Glutamatergic neuron (in vitro differentiated cells): ENCODE measurements around the gene GPATCH3. TPM values are rescaled to one million over a fixed set of nuclear protein-coding genes. Genes with fewer than 3 reads are reported as not detected.
"Not testable (repeated sequence)": the region's sequence is repeated elsewhere in the genome, so short reads cannot be mapped to it uniquely, and the experiment has no call there.

Source experiments
- DNase-seq: peaks from one replicate; pipeline ENCODE4 v3.0.0; 2022
- H3K27ac Mint-ChIP-seq: one replicate; pipeline ENCODE4 v1.8.0; 2020; ENCODE audit warnings: mild to moderate bottlenecking, mixed read lengths, inconsistent platforms; ENCODE audit not compliant: unreplicated experiment
- H3K27me3 Mint-ChIP-seq: one replicate; pipeline ENCODE4 v1.8.0; 2020; ENCODE audit warnings: mild to moderate bottlenecking, moderate library complexity, mixed read lengths, inconsistent platforms; ENCODE audit not compliant: unreplicated experiment
- H3K36me3 Mint-ChIP-seq: one replicate; pipeline ENCODE4 v1.8.0; 2020; ENCODE audit warnings: mild to moderate bottlenecking, mixed read lengths, inconsistent platforms; ENCODE audit not compliant: unreplicated experiment
- H3K4me1 Mint-ChIP-seq: one replicate; pipeline ENCODE4 v1.8.0; 2020; ENCODE audit warnings: mild to moderate bottlenecking, low read depth, mixed read lengths, inconsistent platforms; ENCODE audit not compliant: unreplicated experiment
- H3K4me3 Mint-ChIP-seq: one replicate; pipeline ENCODE4 v1.8.0; 2020; ENCODE audit warnings: mild to moderate bottlenecking, mixed read lengths, inconsistent platforms; ENCODE audit not compliant: unreplicated experiment
- H3K9me3 Mint-ChIP-seq: one replicate; pipeline ENCODE4 v1.8.0; 2020; ENCODE audit warnings: mild to moderate bottlenecking, moderate library complexity, mixed read lengths, inconsistent platforms; ENCODE audit not compliant: unreplicated experiment
- total RNA-seq: library from RNA; stranded (reverse); fragmentation: NEBNext Ultra II Directional; extraction: Animal tissue kit (Norgen Biotek cat#: 25700); gene quantifications from one replicate; pipeline ENCODE4 v1.2.1, GENCODE V29; 2021; ENCODE audit not compliant: unreplicated experiment
- TF ChIP-seq, protein P1 (sequence below): fragments of 200-600 bp; sonication (generic); IDR thresholded peaks from one replicate; pipeline ENCODE4 v1.5.0; 2021; ENCODE audit not compliant: partially characterized antibody, unreplicated experiment

GPATCH3 gene
- total RNA-seq, 1 donor from 2014 or later: 17.3 TPM

DNA sequence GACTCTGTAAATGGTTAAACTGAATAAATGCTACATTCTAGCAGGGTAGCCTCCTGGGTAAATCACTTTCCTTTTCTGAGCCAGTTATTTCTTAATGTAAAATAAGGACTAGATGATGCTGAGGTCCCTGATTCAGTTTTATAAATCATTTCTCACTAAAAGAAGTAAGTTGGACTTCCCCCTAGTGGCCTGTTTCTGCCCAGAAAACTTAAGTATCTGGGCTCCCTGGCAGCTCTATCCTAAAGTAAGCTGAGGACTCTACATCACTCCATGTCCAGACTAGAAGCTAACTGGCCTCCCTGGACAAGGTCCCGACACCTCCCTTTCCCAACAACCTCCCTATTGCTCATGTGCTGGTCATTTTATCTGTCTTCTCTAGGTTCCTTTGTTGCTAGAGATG, 13.1 kb downstream of the GPATCH3 start:
- Mint-ChIP-seq H3K4me3 (peak overlapping the region; percentile 16), H3K27ac (no peak overlapping the region), H3K27me3 (peaks cover 4% of the 10 kb centered on the region), H3K4me1 (peaks cover 7% of the 10 kb centered on the region), H3K36me3 (no peaks in the 10 kb centered on the region), H3K9me3 (peaks cover 7% of the 10 kb centered on the region)
- TF ChIP-seq, protein P1, sequence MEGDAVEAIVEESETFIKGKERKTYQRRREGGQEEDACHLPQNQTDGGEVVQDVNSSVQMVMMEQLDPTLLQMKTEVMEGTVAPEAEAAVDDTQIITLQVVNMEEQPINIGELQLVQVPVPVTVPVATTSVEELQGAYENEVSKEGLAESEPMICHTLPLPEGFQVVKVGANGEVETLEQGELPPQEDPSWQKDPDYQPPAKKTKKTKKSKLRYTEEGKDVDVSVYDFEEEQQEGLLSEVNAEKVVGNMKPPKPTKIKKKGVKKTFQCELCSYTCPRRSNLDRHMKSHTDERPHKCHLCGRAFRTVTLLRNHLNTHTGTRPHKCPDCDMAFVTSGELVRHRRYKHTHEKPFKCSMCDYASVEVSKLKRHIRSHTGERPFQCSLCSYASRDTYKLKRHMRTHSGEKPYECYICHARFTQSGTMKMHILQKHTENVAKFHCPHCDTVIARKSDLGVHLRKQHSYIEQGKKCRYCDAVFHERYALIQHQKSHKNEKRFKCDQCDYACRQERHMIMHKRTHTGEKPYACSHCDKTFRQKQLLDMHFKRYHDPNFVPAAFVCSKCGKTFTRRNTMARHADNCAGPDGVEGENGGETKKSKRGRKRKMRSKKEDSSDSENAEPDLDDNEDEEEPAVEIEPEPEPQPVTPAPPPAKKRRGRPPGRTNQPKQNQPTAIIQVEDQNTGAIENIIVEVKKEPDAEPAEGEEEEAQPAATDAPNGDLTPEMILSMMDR: no peak
- DNase-seq: no peak

DNA sequence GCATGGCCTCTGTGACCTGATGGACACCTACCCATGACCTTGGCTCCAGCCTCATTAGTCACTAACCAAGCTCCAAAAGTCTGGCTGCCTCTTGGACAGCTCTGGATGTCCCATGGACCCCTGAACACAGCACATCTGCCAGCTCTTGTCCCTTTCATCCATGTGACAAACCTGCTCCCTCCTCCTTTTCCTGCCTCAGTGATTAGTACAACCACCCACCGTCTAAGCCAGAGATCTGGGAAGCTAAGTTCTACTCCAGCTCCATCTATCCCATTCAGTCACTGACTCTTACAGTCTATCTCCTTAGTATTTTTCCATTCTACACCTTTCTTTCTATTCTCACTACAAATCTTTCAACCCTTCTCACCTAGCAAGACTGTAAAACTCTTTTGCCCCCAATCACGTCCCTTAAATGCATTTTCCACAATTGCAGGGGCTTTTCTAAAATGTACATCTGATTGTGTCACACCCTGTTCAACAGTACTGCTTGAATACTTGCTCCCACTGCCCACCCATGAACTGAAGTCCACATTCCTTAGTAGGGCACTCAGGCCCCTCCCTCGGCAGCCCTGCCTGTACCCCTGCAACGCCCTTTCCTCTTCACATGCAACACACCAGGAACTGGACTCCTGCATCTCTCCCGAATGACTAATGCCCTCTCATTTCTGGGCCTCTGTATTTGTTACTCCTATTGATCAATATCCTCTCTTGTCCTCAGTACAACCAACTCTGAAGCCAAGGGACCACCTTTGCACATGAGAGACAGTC, 17.4 kb downstream of the GPATCH3 start:
- DNase-seq: no peak
- Mint-ChIP-seq H3K9me3 (peaks cover 1% of the 10 kb centered on the region), H3K27ac (no peak overlapping the region), H3K4me1 (no peaks in the 10 kb centered on the region), H3K4me3 (no peak overlapping the region), H3K36me3 (no peaks in the 10 kb centered on the region), H3K27me3 (peaks cover 2% of the 10 kb centered on the region)
- TF ChIP-seq, protein P1: no peak

DNA sequence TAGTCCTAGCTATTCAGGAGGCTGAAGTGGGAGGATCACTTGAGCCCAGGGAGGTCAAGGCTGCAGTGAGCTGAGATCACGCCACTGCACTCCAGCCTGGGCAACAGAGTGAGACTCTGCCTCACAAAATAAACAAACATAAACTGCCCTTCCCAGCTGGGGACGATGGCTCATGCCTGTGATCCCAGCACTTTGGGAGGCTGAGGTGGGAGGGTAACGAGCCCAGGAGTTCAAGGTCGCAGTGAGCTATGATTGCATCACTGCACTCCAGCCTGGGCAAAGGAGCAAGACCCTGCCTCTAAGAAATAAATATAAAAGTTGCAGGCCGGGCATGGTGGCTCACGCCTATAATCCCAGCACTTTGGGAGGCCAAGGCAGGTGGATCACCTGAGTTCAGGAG, 18.7 kb downstream of the GPATCH3 start:
- not testable (repeated sequence) for H3K4me1 Mint-ChIP-seq, H3K36me3 Mint-ChIP-seq

DNA sequence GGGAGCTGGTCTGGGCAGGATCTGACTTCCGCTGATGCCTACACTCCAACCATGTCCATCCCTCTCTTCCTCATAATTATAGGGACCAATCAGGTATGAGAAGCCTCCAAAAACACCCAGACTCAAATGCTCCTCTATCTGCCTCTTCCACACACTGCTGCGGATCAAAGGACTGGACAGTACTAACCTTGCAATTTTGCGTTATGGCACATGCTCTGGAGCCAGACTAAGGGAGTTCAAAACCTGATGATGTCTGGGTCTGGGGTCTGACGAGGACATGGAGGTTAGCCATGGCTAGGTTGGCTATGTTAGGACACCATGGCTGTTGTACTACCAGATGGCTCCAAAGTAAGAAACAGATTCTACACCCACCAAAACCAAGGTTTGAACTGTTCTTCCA, 20.5 kb downstream of the GPATCH3 start:
- H3K36me3 Mint-ChIP-seq: no peaks in the 10 kb centered on the region
- no peak overlapping the region for H3K27ac Mint-ChIP-seq
- no peak for DNase-seq
- TF ChIP-seq, protein P1: no peak
- peaks cover 1% of the 10 kb centered on the region for H3K9me3 Mint-ChIP-seq
- no peaks in the 10 kb centered on the region for H3K27me3 Mint-ChIP-seq
- H3K4me1 Mint-ChIP-seq: no peaks in the 10 kb centered on the region
- H3K4me3 Mint-ChIP-seq: no peak overlapping the region

More for the DNA sequence above, 18.7 kb downstream of the GPATCH3 start:
- H3K4me3 Mint-ChIP-seq, DNase-seq, H3K27ac Mint-ChIP-seq, H3K9me3 Mint-ChIP-seq, H3K27me3 Mint-ChIP-seq: not testable (repeated sequence)

DNA sequence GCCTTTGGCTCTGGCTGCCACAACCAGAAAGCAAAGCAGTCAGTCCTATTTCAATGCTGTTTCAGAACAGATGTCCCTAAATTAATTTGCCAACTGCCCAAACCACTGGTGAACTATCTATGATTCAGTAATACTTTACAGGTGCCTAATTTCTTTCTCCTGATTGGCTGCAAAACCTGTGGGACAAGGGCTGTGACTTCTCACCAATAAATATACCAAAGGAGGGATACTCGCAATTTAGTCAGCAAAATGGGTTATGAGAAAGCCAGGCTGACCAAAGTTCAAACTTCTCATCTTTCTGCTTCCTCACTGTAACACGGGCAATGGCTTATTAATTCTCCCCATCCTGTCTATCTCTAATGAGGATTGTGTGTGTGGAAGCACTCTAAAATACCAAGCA, 22.9 kb downstream of the GPATCH3 start:
- Mint-ChIP-seq H3K27me3 (peaks cover 2% of the 10 kb centered on the region), H3K36me3 (no peaks in the 10 kb centered on the region), H3K27ac (no peak overlapping the region), H3K4me1 (no peaks in the 10 kb centered on the region), H3K4me3 (no peak overlapping the region), H3K9me3 (no peaks in the 10 kb centered on the region)
- no peak for DNase-seq
- TF ChIP-seq, protein P1: no peak
